Fibroblast of skin of abdomen (primary cell): ENCODE data around the gene JAK1.
A peak's percentile ranks its signal among the peaks of the same experiment; 100 is the strongest.

ENCODE experiments used
- DNase-seq: peaks from one replicate; pipeline ENCODE4 v3.0.0-alpha.2; 2013

Gene JAK1

GRCh38 chr1:64979358-64979757 is 13.0 kb upstream of the JAK1 start:
- DNase-seq: no peak

GRCh38 chr1:64976361-64976760 is 10.0 kb upstream of the JAK1 start:
- no peak for DNase-seq

GRCh38 chr1:64975740-64976139 is 9.4 kb upstream of the JAK1 start:
- no peak for DNase-seq

DNA sequence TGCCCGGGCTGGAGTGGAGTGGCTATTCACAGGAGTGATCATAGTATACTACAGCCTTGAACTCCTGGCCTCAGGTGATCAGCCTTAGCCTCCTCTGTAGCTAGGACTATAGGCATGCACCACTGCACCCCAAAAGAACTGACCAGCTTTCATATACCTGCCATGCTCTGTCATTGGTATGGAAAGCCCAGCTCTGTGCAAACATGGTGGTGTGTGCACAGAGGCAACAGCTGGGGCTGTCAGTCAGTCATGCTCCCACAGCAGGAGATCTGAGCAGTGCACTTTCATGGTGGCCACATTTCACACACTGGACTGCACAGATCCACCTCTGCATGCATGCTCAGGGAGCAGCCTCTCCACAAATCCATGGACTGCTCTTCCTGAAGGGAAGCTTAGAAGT is 8.8 kb upstream of the JAK1 start:
- DNase-seq: no peak

DNA sequence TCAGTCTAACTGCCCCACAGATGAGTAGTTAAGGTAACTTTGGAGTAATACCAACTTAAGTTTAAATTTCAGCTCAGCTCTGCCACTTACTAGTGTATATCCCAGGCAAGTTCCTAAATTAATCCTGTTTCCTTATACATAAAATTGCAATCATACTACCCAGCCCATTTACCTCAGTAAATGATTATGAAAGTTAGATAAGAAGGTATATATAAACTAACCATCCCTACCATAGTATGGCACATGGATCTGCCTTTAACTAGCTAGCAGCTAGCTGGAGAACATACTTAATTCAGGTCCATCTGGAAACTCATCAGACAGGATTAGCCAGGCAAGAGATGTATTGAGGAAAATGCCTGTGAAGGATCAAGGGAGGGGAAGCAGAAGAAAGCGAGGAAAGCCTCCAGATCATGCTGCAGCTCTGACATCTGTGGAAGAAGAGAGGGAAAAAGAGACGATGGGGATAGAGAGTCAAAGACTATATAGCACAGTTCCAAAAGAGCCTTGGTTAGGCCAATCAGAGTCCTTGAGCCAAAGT is 8.0 kb upstream of the JAK1 start:
- no peak for DNase-seq

DNA sequence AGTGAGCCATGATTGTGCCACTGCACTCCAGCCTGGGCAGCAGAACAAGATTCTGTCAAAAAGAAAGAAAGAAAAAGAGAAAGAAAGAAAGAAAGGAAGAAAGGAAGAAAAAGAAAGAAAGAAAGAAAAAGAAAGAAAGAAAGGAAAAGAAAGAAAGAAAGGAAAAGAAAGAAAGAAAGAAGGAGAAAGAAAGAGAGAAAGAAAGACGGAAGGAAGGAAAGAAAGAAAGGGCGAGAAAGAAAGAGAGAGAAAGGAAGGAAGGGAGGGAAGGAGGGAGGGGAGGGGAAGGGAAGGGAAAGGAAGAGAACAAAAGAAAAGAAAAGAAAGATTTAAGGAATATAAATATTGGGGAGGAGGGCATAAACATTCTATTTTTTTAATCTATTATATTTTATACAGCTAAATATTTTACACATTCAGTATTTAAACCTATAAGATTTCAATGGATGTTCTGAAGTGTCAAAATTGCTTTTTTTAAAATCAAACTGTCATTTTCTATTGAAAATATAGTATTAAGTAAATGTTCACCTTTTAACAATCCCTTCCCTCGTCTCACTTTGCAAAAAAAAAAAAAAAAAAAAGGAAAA is 6.8 kb upstream of the JAK1 start:
- DNase-seq: no peak

DNA sequence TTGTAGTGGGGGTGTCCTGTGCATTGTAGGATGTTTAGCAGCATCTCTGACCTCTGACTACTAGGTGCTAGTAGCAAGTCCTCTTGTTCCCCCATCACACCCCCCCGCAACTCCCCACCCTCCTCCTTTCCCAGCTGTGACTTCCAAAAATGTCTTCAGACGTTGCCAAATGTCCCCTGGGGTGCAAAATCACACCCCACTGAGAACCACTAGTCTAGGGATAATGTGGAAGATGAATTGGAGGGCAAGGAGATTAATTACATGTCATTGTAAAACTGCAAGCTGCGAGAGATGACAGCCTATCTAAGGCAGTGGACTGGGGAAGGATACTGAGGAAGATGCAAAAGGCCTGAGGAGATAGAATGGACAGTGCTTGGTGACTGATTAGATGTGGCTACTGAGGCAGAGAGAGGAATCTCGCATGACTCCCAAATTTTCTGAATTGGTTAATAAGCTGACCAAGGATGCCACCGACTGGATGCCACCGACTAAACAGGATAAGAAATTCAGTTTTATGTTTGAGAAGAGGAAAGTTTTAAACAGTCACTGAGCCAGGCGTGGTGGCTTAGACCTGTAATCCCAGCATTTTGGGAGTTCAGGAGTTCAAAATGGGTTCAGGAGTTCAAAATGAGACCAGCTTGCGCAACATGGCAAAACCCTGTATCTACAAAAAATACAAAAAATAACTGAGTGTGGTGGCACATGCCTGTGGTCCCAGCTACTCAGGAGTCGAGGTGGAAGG is 3.1 kb upstream of the JAK1 start:
- no peak for DNase-seq

DNA sequence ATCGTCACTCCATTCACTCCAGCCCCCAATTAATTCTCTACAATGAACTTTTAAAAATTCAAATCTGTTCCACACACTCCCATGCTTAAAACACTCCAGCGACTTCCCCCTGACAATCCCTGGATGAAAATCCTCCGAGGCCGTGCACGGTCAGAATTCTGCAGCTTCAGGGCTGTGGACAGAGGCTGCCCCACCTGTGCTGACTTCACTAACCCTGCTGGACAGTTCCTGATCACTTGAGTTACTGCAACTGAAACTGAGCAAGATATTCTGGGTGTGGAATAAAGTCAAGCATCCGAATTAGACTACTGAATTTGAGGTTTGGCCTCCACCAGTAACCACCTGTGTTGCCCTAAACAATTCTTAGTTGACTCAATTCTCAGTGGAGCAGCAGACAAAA is 1.0 kb upstream of the JAK1 start:
- DNase-seq: no peak

DNA sequence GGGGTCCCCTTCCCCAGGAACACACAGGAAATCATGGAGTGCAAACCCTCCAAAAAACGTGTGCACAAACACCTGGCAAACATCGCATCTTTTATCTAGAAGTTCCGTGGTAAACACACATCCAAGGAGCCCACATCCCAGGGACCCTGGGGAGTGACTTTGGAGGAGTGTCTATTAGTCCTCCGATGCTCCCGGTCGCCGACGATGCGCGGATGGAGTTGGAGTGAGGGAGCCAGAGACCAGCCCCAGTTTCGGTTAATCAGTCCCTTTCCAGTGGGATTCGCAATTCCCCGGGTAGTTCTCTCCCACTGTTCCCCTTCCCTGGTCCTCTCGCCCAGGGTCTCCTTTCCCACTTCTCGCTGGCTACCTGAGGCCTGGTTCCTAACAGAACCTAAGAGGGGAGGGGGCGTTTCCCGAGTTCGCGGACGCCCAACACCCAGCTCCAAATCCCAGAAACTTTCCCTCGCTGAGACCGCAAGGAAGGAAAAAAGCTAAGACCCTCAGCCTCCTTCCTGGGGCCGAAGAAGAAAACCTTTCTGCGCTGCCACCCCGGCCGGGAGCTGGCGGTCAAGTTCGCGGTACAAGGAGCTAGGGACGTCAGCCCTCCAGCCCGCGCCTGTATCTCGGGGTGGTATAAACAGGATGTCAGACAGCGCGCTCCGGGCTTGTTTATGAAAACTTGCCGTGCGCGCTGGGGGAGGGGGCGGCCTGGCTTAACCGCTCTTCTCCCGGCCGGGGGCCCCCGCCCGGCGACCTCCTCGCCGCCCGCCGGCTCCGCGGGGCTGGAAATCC is 787 bp downstream of the JAK1 start:
- peak; percentile 47 for DNase-seq

- no peak for DNase-seq
These were observed 2.9 kb downstream of the JAK1 start for GRCh38 chr1:64963466-64963865.

DNA sequence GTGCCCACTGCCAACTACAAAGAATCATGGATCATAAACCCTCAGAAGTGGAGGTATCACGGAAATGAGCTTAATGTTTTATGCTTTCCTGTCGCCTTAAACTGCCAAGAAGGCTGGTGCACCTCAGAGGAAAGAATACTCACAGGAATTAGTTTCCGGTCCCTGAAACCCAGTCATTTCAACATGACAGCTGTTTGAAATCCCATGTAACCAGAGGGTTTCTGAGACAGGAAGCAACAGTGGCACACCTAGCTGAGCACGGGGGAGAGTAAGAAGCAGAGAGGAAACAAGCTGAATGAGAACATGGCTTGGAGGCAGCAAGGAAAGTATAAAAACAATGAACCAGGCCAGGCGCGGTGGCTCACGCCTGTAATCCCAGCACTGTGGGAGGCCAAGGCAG is 3.9 kb downstream of the JAK1 start:
- no peak for DNase-seq

DNA sequence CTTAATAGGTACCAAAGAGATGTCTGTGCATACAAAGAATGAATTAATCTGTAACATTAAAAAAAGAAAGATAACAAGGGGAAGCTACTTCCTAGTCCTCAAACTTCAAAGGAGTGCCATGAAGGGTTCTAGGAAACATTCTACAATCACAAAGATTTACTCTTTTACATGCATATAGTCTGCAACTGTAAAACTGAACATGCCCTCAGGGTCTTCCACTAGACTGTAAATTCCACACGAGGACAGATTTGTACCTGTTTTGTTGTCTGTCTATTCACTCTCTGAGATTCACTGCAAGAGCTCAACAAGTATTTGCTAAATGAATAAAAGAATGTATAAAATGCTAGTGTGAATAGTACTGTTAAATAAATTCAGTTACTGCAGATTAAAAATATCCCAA is 4.4 kb downstream of the JAK1 start:
- no peak for DNase-seq

DNA sequence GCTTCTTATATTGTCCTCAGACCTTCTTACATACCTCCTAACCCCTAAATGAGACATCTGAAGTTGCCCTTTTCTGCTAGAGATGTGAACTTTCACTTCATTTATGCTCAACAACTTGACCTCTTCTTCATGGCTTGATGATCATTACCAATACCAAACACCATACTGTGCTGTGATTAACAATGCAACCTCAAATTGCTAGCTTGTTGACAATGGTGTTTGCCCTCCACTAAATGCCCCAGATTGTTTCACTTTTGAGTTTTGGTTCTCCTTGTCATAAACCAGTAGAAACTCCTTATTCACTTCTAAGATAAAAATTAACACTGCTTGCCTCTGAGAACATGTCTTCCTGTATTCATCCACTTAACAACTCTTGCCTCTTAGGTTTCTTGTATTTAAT is 5.6 kb downstream of the JAK1 start:
- DNase-seq: no peak

DNA sequence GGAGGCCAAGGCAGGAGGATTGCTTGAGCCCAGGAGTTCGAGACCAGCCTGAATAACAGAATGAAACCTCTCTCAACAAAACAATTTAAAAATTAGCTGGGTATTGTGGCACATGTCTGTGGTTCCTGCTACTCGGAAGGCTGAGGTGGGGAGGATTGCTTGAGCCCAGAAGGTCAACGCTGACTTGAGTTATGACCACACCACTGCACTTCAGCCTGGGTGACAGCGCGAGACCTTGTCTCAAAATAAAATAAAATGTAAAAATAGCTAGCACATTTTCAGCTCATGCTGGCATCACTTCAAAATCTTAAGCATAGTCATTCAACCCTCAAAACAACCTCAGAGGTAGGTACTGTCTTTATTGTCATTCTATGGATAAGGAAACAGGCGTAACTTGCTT is 6.4 kb downstream of the JAK1 start:
- no peak for DNase-seq

DNA sequence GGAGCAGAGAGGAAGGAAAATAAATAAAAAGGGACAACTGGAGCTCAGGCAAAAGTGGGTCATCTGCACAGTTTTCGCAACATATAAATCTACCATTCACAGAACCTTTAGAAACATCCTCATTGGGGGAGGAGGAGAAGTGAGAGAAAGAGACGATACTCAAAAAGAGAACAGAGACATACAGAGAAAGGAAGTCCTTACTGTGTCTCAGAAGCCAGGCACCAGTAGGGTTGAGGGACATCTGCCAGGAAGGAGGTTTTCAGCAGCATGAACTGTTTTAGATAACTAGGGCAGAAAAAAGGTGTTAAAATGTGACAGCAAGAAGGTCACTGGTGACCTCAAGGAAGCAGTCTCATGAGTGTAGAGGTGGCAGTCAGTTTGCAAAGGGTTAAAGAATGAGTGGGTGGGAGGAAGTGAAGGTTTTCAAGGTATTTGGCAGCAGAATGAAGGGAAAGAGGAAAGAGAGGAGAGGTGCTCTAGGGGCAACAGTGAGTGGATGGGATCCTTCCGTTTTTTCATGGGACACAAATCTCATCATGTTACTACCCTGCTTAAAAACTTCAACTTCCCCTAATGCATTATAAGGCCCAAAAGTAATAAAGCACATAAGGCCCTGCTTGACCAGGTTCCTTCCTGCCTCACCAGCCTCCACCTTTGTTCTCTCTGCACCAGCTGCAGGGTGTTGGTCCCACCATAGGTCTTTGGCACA is 9.5 kb downstream of the JAK1 start:
- DNase-seq: no peak

GRCh38 chr1:64956010-64956640 is 10.2 kb downstream of the JAK1 start:
- DNase-seq: peak; percentile 39

GRCh38 chr1:64955097-64956009 is 11.0 kb downstream of the JAK1 start:
- DNase-seq: no peak

GRCh38 chr1:64953241-64953640 is 13.1 kb downstream of the JAK1 start:
- no peak for DNase-seq

DNA sequence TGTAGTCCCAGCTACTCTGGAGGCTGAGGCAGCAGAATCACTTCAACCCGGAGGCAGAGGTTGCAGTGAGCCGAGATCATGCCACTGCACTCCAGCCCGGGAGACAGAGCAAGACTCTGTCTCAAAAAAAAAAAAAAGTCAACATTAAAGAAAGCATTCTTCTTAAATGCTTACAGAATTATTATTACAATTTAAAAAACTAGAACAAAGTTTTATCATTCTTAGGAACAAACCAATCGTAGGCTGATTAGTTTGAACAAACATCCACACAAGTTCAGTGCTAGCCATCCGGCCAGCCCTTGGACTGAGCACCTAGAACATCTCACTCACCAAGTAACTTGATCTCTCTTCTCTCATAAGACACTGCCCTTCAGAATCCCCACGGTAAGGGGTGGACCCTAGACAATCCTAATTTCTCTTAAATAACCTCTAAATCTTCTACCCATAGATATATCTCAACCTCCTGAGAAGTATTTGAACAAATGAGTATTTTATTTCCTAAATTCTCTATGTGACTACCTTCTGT is 16.0 kb downstream of the JAK1 start:
- no peak for DNase-seq

GRCh38 chr1:64948905-64949833 is 17.2 kb downstream of the JAK1 start:
- peak; percentile 38 for DNase-seq
